Left forelimb (tissue), 1 donor: ENCODE data around the gene AS3MT.
"Not testable (repeated sequence)": the region's sequence is repeated elsewhere in the genome, so short reads cannot be mapped to it uniquely, and the experiment has no call there.

Source experiments
- DNase-seq: peaks from one replicate; pipeline ENCODE4 v3.0.0-alpha.2; 2018; ENCODE audit warnings: low spot score

The AS3MT gene

DNA sequence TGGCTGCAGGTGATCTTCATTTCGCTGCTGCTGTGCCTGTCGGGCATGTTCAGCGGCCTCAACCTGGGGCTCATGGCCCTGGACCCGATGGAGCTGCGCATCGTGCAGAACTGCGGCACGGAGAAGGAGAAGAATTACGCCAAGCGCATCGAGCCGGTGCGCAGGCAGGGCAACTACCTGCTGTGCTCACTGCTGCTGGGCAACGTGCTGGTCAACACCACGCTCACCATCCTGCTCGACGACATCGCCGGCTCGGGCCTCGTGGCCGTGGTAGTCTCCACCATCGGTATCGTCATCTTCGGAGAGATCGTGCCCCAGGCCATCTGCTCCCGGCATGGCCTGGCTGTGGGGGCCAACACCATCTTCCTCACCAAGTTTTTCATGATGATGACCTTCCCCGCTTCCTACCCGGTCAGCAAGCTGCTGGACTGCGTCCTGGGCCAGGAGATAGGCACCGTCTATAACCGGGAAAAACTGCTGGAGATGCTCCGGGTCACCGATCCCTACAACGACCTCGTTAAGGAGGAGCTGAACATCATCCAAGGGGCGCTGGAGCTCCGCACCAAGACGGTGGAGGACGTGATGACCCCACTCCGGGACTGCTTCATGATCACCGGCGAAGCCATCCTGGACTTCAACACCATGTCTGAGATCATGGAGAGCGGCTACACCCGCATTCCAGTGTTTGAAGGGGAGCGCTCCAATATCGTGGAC lies 50.1 kb downstream of the AS3MT start:
- DNase-seq: peak; percentile 67

DNA sequence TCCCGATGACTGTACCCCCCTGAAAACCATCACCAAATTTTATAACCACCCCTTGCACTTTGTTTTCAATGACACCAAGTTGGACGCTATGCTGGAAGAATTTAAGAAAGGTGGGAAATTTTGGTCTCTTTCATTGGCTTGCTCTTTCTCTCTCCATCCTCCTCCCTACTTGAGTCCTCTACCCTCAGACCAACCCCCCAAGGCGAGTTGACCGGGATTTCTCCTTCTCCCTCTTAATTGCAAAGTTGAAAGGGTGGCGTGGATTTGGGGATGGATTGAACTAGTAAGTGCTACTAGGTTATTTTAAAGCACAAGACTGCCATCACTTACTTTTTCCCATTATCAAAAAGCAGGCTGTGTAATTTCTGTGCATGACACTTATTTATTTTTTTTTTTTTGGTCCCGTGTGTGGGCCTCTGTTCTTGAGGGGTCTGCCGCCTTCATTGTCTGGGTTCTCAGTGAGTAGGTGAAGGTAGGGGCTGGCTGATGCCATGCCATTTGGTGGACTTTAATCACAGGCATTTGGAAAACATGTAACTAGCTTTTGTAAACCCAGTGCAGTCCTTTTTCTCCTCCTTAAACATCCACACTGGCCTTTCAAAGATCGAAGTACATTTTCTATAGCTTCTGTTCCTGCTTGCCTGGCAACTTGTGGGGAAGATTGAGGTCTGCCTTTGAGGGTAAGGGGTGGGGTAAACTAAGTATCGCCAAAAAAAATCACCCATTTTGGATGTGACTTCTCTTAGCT lies 50.9 kb downstream of the AS3MT start:
- no peak for DNase-seq

DNA sequence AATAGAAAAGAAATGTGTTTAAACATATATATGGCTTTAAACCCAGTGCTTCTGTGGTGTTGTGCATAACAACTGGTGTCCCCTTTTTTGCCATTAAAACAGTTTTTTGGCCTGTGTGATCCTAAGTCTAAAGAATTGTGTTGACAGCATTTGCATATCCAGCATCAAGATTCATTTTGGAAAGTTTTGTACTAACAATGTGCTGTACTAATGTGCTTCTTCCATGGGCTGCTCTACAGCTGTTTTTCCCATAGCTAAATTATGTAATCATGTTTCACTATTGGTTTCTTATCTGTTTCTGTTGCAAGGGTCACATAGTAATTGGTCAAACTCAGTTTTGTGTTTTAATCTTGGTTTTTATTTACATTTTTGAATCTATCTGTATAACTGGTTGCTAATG lies 54.3 kb downstream of the AS3MT start:
- DNase-seq: no peak

DNA sequence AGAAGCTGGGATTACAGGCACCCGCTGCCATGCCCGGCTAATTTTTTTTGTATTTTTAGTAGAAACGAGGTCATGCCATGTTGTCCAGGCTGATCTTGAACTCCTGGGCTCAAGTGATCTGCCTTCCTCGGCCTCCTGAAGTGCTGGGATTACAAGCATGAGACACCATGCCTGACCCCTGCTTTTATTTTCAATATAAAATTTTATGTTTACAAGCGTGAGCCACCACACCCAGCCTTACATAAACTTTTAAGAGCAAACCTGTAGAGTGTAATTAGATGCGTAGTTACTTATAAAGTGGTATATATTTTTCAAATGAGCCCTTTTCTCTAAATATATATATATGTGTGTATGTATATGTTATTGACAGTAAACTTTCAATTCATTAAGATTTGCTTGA lies 57.6 kb downstream of the AS3MT start:
- no peak for DNase-seq

DNA sequence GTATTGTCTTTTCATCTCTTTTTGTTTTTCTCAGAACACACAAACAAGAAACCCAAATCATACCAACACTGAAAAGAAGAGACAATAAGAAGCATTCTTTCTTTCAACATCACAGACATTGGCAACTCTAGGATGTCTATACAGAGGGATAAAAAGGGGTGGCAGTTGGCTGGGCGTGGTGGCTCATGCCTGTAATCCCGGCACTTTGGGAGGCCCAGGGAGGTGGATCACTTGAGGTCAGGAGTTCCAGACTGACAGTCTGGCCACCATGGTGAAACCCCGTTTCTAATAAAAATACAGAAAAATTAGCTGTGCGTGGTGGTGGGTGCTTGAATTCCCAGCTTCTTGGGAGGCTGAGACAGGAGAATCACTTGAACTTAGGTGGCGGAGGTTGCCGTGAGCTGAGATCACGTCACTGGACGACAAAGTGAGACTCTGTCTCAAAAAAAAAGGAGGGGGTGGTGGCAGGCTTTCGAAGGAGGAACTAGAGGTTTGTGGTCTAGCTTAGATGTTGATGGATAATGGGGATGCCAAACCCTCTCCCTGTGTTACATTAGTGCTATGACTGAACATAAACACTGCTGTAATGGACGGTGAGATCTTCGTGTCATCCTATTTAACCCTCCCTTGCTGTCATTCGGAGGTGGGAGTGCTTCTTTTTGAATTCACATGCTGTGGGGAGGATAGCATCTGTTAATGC lies 58.2 kb downstream of the AS3MT start:
- no peak for DNase-seq

DNA sequence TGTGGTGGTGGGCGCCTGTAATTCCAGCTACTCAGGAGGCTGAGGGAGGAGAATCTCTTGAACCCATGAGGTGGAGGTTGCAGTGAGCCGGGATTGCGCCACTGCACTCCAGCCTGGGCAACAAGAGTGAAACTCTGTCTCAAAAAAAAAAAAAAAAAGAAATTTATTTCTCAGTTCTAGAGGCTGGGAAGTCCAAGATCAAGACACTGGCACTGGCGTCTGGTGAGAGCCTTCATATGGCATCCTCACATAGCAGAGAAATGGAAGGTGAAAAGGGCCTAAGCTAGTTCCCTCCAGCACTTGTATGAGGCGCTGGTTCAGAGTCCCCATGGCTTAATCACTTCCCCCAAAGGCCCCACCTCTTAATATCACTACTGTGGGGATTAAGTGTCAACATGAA lies 59.2 kb downstream of the AS3MT start:
- DNase-seq: not testable (repeated sequence)

DNA sequence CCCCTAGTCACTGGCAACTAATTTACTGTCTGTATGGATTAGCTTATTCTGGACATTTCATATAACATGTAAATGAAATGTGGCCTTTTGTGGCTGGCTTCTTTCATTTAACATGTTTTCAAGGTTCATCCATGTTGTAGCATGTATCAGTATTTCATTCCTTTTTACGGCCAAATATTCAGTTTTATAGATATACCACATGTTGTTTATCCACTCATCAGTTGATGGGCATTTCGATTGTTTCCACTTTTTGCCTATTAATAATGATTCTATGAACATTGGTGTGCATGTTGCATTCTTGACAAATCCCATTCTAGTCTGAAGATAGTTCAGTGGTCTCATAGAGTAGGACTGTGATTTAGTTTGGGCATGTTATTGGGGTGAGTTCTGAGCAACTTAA lies 61.5 kb downstream of the AS3MT start:
- no peak for DNase-seq

DNA sequence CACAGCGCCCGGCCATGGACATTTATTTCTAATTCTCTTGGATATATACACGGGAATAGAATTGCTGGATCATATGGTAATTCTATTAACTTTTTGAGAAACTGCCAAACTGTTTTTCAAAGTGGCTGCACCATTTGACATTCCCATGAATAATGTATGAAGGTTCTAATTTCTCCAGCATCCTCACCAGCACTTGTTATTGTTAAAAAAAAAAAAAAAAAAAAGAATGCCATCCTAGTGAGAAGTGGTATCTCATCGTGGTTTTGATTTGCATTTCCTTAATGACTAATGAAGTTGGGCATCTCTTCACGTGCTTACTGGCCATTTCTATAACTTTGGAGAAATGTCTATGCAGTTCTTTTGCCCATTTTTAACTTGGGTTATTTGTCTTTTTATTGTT lies 62.4 kb downstream of the AS3MT start:
- DNase-seq: no peak

DNA sequence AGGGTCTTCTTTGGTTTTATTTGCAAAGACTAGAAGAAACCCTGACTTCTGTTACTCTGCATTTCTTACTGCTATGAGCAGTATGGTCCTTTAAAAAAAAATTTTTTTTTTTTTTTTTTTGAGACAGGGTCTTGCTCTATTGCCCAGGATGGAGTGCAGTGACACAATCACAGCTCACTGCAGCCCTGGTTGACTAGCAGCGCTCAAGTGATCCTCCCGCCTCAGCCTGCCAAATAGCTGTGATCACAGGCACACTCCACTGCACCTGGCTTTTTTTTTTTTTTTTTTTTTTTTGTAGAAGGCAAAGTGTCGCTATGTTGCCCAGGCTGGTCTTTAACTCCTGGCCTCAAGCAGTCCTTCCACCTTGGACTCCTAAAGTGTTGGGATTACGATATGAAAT lies 66.2 kb downstream of the AS3MT start:
- DNase-seq: no peak

DNA sequence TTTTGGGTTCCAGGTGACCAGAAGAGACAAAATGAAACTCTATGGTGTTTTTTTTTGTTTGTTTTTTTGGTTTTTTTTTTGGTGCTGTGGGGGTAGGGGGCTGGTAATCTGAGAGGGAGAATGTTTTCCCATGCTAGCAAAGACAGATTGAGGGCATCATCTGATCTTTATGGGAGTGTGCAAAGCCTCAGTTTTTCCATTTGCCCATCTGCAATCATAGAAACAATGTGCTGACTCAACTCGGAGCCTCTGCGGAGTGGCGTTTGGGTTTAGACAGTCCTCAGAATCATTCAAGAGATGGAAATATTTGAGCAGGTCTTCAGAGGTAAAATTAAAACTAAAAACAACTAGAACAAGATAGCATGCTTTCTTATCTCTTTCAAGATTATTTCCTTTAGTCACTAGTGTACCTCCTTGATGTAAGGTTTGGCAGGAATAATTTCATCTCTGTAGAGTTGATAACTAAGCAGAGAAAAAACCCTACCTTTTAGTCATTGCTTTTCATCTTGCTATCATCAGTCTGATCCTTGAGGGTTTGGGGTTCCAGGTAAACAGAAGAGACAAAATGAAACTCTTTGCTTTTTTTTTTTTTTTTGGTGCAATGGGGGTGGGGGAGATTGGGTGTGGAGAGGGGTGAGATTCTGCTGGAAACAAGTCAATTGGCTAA lies 66.8 kb downstream of the AS3MT start:
- DNase-seq: no peak

DNA sequence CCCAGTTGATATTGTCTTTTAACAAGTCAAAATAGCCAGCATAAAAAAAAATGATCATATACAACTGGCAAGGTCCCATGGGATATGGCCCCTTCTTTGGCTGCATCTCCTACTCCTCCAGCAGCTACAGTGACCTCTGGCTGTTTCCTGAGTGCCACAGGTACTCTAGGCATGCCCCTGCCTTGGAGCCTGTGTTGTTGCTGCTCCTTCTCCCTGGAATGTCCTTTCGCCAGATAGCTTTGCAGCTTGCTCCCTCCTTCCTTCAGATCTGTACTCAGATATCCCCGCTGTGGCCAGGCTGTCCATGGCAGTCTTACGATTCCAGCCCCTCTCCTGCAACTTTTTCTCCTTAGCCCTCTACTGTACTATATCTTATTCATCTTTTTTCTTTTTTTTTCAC lies 72.1 kb downstream of the AS3MT start:
- no peak for DNase-seq

DNA sequence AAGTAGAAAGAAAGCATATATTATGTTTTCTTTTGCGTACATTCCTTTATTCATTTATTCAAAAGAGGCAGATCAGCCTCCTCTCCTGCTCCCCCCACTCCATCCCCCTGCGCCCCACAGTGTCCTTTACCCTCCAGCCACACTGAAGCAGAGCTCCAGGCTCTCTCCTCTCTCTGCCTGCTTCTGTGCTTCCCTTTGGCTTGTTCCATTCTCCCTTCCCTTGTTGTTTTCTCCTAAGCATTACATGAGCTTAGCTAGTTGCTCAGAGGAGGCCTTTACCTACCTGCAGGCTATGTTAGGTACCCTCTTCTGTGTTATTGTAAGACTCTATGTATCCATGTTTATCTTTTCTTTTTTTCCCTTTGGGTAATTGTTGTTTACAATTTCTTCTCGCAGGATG lies 76.2 kb downstream of the AS3MT start:
- DNase-seq: no peak

DNA sequence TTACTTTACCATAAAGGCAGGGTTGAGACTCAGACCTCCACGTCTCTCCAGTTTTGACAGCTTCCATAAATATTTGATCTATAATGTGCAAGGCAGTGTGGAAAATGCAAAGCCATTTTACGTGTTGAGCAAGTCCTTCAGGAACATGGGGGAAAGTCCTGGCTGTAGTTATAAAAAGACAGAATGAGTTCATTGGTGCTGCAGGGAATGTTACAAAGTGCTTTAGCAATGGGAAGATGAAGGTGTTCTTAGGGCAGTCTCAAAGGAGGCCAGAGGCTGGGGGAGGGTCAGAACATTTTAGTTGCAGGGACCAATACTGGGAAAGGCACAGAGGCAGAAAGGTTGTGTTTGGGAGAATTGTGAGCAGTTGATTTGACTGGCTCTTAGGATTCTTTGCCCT lies 76.7 kb downstream of the AS3MT start:
- DNase-seq: no peak

DNA sequence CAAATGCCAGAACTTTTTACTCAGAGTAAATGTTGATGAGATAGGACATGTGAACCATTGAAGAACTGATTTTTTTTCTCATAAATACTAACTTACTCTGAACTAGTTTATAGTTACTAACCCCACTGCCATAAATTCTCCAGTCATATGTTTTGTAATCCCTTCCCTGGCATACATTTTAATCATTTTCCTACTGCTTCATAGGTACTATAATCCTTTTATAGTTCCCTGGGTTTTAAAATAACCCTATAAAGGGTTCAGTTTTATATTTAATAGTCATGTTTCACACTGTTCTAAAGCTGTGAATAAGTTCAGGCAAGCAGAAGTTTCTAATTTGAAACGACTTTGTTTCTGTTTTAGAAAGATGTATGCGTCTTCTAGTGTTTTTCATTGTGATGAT lies 77.7 kb downstream of the AS3MT start:
- no peak for DNase-seq

DNA sequence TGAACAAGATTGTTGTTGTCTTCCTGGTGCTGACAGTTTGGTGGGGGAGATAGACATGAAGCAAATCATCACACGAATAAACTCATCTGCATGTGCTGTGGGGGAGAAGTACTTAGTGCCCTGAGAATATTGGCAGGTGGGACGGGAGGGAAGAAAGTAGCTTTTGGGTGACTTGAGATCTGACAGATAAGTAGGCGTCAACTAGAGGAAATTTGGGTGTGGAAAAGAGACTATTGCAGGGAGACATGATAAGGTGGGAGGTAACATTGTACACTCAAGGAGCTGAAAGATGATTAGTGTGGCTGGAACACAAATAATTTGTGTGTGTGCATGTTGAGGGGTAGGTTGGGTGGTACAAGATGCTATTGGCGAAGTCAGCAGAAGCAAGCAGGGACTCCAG lies 78.9 kb downstream of the AS3MT start:
- no peak for DNase-seq

DNA sequence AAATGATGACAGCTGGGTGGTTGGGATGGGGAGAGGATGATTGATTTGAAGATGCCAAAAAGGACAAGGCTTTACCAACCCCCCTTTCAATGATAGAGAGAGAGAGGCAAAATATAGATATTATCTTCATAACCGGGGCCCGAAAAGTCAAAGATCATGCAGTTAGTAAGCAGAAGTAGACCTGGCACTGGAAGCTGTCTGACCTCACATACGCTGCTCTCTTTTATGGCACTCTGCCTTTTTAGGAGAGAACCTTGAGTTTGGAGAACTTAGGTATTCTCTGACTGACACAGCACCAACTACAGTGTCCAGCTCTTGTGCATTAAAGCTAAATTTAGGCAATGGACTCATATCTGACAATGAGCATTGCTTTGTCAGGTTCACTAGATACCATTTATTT lies 79.5 kb downstream of the AS3MT start:
- DNase-seq: no peak

DNA sequence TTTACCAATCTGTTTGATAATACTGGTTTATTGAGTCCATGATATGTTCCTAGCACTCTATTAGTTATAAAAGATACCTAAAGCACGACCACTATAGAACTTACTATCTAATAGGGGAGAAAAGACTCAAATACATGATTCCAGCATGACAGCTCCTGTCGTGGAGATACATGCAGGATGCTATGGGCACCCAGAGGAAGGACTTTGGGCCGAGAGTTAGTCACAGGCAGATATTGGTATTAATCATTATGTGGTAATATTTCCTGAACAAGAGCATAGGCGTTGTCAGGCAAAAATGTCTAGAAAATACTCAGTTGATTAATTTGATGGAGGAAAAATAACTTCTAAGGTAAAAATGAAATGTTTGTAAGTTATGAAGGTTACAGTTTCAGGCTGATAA lies 80.6 kb downstream of the AS3MT start:
- no peak for DNase-seq

DNA sequence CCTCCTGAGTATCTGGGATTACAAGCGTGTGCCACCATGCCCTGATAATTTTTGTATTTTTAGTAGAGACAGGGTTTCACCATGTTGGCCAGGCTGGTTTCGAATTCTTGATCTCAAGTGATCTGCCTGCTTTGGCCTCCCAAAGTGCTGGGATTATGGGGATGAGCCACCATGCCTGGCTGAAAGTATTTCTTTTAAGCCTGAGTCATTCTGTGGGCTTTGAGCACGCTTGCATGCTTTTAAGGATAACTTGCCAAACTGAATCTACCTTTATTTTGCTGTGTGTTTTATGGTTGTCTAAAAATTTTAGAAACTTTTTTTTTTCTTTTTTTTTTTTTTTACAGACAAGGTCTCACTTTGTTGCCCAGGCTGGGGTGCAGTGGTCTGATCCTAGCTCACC lies 82.0 kb downstream of the AS3MT start:
- no peak for DNase-seq
